GM19025 (cell line): ENCODE measurements around the gene PDE8B.

ENCODE experiments used
- ATAC-seq: cut with Tn5 transposase; IDR thresholded peaks from one replicate; pipeline ENCODE4 v1.9.1; 2021; ENCODE audit warnings: mild to moderate bottlenecking, low read depth, moderate library complexity; ENCODE audit not compliant: unreplicated experiment

PDE8B gene

DNA sequence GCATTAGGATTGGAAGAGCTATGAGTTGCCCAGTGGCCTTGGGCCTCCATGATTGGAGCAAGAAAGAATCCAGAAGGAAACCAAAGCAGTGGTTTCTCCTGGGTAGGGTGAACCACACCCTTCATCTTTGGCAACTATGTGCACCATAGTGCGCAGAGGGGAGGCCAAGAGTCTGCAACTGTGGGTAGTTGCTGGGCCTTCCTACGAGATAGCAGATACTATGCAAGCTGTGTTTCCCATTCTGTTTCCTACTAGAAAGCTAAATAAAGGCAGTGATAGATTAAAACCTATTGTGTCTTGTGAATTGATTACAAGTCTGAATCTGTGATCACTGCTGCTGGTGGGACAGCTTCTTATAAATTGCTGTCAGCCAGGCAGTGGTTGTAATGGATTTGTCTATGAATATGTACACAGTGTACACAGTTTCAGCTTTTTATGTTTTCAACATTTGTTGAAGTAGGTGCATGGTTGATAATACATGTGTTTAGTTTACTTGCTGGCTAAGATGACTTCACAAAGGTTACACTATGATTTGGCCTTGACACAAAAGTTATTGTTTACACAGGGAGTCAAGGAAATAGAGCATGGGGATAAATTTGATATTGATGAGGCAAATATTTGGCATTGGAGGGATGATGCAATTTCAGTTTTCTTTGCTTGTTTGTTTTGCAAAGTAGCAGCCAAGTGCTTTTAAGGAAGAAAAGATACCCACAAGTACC, 23.7 kb upstream of the PDE8B start:
- ATAC-seq: no peak

DNA sequence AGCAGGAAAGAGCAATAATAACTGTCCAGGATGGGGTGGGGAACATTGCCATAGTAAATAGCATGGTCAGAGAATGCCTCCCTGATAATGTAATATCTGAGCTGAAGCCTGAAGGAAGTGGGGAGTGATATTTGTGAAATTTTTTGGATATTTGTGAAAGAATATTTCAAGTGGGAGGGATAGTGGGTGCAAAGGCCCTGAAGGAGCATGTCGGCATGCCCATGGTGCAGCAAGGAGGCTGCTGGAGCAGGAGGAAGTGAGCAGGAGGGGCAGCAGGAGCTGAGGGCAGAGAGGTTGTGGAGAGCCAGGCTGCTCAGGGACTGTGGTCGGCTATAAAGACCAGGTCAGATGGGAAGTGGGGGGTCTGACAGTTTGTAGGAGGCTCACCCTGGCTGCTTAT, 21.1 kb upstream of the PDE8B start:
- no peak for ATAC-seq

DNA sequence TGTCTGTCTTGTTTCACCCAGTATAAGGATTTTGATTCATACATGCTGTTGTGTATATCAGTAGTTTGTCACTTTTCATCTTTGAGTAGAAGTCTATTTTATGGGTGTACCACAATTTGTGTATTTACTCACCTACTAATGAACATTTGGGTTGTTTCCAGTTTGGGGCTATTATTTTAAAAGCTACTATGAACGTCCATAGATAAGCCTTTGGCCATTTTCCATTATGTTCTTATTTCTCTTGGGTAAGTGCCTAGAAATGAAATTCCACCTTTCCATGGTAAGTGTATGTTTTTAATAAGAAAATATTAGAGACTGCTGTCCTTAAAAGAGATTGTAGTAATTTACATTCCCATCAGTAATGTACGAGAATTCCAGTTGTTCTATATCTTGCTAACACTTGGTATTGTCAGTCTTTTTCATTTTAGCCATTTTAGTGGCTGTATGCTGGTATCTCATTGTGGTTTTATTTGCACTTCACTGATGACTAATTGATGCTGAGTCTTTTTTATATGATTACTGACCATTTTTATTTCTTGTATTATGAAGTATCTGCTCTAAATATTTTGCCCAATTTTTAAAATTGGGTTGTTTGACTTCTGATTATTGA, 17.9 kb upstream of the PDE8B start:
- no peak for ATAC-seq

DNA sequence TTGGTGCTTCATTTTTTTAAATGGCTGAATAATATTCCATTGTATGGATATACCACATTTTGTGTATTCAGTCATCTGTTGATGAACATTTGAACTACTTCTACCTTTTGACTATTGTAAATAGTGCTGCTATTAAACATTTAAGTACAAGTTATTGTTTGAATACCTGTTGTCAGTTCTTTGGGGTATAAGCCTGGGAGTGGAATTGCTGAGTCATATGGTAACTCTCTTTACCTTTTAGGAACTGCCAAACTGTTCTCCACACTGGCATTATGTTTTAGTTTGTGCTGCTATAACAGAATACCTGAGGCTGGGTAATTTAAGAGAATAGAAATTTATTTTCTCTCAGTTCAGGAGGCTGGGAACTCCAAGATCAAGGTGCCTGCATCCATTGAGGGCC, 15.7 kb upstream of the PDE8B start:
- ATAC-seq: no peak

DNA sequence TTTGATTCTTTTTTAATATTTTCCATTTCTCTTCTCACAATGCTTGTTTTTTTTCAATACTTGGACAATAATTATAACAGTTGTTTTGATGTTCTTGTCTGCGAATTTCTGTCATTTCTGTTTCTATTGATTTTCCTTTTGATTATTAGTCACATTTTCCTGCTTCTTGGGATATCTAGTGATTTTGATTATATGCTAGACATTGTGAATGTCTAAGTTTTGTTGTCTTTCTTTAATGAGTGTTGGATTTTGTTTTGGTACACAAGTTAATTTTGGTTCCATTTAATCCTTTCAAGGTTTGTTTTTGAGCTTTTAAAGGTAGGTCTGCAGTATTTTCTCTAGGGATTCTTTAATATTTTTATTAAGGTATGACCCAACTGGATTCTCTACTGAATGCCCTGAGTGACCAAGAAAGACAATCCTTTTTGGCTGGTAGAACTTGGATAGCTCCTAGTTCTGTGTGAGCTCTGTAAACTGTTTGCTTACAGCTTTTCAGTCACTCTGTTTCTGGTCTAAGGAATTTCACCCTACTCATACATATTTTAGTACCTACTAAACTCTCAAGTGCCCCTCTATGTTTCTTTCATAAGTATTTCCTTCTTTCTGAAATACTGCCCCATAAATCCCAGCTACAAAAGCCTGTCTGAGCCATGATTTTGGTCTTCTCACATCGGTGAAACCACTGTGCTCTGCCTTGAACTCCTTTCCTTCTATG, 12.5 kb upstream of the PDE8B start:
- ATAC-seq: no peak

DNA sequence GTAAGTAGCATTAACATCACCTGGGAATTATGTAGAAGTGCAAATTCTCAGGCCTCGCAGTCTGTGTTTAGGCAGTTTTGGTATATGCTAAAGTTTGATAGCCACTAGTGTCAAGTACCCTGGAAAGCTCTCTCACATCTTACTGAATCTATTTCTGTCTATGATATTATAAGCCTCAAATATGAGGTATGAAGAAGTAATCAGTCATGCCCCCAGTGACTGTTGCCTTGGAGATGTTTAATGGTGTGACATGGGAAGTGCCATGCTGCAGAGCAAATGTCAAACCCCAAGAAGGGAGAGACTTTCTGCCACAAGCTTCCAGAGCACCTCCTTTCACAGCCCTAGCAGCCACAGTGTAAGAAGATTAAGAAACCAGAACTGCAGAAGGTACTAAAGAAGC, 9.8 kb upstream of the PDE8B start:
- no peak for ATAC-seq

DNA sequence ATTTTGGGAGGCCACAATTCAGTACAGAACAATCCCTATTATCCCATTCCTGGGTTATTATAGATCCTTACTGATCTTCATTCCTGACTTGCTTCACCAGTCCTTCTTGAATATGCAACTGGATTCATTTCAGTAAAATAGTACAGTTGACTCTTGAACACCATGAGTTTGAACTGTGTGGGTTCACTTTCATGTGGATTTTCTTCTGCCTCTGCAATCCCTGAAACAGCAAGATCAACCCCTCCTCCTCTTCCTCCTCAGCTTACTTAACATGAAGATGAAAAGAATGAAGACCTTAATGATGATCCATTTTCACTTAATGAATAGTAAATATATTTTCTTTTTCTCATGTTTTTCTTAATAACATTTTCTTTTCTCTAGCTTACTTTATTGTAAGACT, 8.3 kb upstream of the PDE8B start:
- ATAC-seq: no peak

DNA sequence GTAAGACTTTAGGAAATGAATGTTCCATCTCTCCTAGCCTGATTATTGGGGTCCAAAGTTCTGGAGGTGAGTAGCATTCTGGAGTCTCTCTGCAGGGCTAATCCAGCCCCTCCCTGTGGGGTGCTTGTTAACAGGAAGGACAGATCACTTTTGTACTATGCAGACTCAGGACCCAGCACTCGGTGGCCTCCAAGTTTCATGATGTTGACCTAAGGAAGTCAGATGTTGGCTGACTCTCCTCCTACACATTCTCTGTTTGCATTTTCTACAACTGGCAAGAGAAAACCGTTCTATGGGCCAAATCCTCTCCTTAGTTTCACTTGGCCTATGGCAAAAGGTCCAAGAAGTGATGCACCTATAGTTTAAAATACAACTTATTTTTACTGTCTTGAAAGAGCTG, 5.5 kb upstream of the PDE8B start:
- ATAC-seq: no peak

DNA sequence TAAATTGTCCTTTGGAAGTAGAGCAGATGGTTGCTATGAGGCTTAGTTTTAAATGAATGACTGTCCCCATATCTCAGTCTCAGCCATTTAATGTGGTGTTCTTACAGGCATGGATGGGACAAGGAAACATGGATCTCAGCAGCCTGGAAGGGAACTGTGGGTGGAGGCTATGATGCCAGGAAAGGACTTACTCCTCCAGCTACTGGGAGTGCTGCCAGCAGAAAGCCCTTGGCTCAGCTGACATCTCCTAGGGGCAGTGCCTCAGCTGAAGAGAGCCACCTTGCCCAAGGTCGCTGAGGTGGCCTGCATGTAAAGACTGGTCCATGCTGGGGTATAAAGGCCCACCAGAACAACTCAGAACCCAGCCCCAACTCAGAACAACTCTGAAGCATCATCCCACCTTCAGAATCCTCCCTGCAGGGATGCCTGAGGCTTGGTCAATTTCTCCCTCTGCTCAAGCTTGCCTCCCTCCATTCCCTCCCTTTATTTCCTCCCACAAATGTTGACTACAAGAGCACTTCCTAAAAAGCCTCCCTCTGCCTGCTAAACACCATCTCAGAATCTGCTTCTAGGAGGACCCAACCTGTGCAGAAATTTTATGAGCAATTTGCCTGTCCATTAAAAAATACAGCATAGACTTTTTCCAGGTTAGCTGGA, 1.8 kb upstream of the PDE8B start:
- no peak for ATAC-seq

DNA sequence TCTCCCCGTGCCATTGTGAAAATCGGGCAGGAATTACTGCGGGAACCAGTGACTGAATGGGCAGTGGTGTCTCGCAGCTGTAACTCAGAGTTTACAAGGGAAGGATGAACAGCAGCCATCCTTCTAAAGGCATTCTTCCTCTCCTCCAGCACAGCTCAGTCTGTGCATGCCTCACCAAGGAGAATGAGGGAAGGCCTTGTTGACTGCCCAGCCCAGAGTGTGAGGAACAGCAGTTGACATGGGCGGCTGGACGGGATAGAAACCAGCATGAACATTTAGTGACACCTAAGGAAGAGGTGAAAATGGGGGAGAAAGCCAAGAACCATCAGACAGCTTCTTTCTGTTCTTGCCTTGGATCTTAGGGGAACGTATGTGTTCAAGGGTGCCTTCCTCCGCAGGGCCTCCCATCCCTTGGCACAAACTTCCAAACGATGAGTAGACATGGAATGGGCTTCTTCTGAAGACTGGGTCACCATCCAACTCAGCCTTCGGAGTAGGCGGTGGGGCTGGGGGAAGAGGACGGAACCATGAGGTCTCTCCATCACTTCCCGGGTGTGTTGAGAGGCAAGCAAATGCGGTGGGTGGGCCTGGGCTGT, 887 bp upstream of the PDE8B start:
- no peak for ATAC-seq

DNA sequence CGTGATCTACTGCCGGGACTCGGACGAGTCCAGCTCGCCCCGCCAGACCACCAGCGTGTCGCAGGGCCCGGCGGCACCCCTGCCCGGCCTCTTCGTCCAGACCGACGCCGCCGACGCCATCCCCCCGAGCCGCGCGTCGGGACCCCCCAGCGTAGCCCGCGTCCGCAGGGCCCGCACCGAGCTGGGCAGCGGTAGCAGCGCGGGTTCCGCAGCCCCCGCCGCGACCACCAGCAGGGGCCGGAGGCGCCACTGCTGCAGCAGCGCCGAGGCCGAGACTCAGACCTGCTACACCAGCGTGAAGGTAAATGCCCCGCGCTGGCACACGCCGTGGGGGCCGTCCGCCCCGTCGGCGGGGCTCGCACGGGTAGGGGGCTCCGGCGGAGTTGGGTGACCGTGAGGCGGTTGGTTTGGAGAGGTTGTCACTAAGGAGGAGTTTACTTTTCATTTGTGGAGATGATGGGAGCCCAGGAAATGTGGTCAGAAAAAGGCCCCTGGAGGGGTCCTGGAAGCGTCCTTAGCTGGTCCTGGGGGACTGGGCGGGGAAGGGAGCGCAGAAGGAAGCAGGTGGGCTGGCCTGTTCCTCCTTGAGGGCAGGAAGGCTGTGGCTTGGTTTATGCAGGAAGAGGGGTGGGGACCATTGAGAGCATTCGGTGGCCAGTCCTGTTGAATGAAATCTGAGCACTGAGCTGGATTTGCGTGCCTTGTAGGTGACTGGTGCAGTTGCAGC, 647 bp downstream of the PDE8B start:
- ATAC-seq: no peak

DNA sequence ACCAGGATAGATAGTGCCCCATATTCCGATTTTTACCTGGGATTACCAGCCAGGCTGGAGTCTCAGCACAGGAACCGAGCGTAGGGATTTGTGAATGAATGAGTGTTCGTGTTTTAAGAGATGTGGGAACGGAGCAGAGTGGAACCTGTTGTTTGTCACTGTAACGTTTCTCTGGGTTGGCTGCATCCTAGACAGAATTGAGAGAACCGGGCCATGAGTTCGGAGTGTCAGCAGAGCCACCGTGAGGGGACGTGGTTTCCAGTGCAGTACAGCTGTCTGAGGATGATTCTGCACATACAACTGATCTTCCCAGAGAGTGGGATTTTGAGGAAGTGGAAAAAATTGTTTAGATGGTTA, 1.2 kb downstream of the PDE8B start:
- no peak for ATAC-seq

DNA sequence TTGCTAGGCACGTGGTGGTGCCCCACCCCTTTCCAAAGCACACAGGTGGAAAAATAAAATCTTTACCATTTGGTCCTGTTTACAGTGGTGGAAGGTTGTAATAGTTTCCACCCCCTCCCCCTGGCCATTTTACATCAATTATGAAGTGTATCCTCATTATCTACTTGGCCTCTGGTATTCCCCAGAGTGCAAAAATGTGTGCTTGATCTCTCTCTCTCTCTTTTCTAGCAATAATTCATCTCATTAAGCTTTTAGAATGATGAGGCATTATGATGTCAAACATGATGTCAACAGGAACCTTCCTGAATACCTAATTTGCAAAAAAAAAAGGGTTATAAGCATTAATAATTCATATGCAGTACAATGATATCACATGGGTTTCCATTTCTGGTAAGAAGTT, 3.1 kb downstream of the PDE8B start:
- no peak for ATAC-seq

DNA sequence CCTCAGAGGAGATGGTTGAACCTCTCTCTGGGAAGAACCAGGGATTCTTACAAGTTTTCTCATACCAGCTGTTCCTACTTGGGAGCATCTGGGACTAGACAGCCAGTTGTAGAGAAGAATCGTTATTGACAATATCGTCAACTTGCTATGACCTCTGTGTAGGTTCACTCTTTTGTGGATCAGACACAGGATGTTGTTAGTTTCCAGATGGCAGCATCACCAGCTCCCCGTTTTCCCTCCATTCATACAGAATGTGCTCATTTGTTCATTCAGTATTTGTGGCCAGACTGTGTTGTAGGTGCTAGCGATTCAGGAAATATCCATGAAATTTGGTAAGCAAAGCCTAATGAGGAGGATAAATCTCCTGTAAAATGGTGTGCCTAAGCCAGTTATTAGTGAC, 3.7 kb downstream of the PDE8B start:
- no peak for ATAC-seq

DNA sequence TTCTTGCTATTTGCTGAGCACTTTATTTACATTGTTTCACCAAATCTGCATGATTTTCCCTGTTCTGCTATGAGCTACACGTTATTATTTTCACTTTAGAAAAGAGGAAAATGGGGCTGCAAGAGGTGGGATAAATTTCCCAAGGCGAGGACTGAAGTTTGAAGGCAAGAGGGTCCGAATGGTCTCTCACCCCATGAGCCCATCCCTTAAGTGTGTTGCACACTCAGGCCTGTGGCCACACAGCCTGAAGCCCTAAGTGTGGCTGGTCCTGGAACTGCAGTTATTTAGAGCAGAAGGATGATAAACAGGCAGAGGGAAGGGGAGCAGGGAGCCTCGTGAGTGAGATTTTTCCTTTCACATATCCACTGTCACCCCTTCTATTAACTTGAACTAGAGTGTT, 7.8 kb downstream of the PDE8B start:
- ATAC-seq: no peak

DNA sequence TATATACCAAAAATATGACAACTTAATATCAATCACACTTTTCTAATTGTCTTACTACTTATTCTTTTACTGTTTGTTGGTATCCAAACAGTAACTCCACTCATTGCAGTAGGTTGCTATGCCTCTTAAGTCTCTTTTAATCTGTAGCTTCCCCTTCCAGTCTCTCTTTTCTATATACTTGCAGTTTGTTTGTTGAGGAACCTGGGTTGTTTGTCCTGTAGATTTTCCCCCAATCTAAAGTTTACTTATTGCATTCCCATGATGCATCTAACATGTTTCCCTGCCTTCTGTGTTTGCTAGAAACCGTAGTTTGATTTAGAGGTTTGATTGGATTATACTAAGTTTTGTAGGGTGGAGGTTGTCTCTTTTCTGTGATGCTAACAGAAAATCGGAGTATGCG, 10.6 kb downstream of the PDE8B start:
- ATAC-seq: no peak

DNA sequence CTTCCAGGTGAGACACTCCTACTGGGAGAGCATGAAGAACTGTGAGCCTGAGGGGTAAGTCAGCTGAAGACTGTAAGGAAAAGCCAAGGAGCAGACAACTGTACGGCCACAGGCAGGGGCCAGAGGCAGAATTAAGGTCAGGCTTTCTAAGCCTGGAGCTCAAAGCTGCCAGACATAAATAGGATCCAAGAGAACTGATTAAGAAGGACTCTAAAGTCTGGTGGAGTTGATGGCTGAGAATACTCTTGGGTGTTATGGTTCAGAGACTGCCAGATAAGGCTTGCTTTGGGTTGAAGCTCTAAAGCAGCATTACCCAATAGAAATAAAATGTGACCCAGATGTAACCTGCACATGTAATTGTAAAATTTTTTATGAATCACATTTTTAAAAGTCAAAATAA, 12.2 kb downstream of the PDE8B start:
- no peak for ATAC-seq

DNA sequence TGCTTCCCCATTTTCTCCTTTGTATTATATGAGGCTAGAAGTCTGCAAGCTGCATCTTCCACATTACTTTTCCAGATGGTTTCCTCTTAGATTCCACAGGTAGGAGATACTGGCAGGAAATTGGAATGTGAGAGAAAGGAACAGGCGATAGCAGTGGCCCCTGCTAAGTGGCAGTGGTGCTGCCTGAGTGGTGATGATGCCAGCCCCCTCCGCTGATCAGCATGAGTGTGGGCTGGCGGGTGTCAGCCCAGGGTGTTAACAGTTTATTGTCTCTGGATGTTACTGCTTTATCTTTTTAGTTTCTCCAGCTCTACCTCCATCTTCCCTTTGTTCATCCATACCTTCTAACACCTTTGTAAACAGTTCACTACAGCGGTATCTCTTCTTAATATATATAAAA, 13.2 kb downstream of the PDE8B start:
- no peak for ATAC-seq

DNA sequence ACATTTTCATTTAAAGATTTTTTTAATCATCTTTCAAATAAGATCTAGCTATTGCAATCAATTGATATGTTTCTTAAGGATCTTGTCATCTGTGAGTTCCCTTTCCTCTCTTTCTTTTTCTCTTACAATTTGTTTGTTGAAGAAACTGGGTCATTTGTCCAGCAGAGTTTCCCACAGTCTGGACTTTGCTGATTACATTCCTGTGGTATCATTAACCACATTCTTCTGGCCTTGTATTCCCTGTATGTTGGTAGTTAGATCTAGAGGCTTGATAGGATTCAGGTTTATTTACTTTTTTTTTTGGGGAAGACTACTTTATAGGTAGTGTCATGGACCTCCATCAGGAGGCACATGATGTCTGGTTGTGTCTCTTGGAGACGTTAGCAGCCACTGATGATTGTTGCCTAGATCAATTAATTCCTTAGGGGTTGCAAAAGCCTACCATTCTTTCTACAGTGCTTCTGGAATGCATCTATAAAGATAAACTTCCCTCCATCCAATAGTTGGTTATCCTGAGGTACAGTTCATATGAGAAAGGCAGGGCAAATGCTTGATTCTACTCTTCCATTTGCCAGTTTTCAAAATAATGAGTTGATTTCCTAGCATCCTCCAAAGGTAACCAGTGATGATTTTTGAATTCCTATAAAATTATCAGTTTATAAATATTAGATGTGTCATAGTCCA, 14.3 kb downstream of the PDE8B start:
- ATAC-seq: no peak

DNA sequence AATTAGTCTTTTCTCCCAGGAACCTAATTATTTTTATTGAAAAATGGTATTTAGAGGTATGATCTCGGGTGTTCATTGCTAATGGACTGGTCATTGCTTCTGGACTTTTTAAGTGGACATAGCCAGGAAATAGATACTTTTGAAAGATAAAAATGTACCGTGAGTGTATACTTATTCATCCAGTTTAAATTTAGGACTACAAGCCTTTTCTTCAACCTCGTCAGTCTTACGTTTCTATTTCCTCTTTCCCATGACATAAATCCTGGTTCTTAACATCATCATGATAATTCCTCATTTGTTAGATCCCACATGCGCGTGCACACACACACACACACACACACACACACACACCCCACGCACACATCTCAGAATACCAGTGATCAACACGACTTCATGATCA, 15.1 kb downstream of the PDE8B start:
- ATAC-seq: no peak
